ACHN (cell line): ENCODE data around the gene ACTL8.

Experiments
- DNase-seq: peaks from one replicate; pipeline ENCODE4 v3.0.0-alpha.2; 2015
- in situ Hi-C: cut with HindIII; loops from 2 replicates; pipeline ENCODE4 v1.10.0; 2017; ENCODE audit warnings: low sequenced_read_pairs, low pct_ligation_motif_present, low pct_unique_long_range_greater_than_20kb

Gene ACTL8

GRCh38 chr1:17763417-17763816 is 8.3 kb downstream of the ACTL8 start:
- no peak for DNase-seq
- in situ Hi-C loops: no loop called here

- in situ Hi-C loops: no loop called here
- DNase-seq: no peak
Measured at GRCh38 chr1:17763995-17764394, 8.9 kb downstream of the ACTL8 start.

GRCh38 chr1:17764591-17764990 is 9.5 kb downstream of the ACTL8 start:
- in situ Hi-C loops: no loop called here

GRCh38 chr1:17765444-17766411 is 10.6 kb downstream of the ACTL8 start:
- peak; percentile 42 for DNase-seq
- in situ Hi-C loops: no loop called here

More at GRCh38 chr1:17764591-17764990, 9.5 kb downstream of the ACTL8 start:
- no peak for DNase-seq

GRCh38 chr1:17768651-17769241 is 13.6 kb downstream of the ACTL8 start:
- DNase-seq: peak; percentile 10
- in situ Hi-C loops: no loop called here

- DNase-seq: no peak
- in situ Hi-C loops: no loop called here
Measured at GRCh38 chr1:17770983-17771382, 15.8 kb downstream of the ACTL8 start.

- in situ Hi-C loops: no loop called here
- DNase-seq: no peak
Measured at GRCh38 chr1:17772615-17773212, 17.6 kb downstream of the ACTL8 start.

GRCh38 chr1:17773591-17774326 is 18.6 kb downstream of the ACTL8 start:
- DNase-seq: no peak
- in situ Hi-C loops: no loop called here

GRCh38 chr1:17774452-17774851 is 19.3 kb downstream of the ACTL8 start:
- in situ Hi-C loops: no loop called here
- no peak for DNase-seq

- DNase-seq: no peak
- in situ Hi-C loops: no loop called here
Measured at GRCh38 chr1:17775796-17776195, 20.7 kb downstream of the ACTL8 start.

GRCh38 chr1:17776426-17776825 is 21.3 kb downstream of the ACTL8 start:
- in situ Hi-C loops: no loop called here

GRCh38 chr1:17777330-17777729 is 22.2 kb downstream of the ACTL8 start:
- DNase-seq: no peak
- in situ Hi-C loops: no loop called here

More at GRCh38 chr1:17776426-17776825, 21.3 kb downstream of the ACTL8 start:
- no peak for DNase-seq

GRCh38 chr1:17777818-17778217 is 22.7 kb downstream of the ACTL8 start:
- in situ Hi-C loops: no loop called here

GRCh38 chr1:17780916-17781315 is 25.8 kb downstream of the ACTL8 start:
- DNase-seq: no peak

More at GRCh38 chr1:17777818-17778217, 22.7 kb downstream of the ACTL8 start:
- no peak for DNase-seq

GRCh38 chr1:17789926-17790325 is 34.8 kb downstream of the ACTL8 start:
- in situ Hi-C loops: no loop called here
- no peak for DNase-seq

More at GRCh38 chr1:17780916-17781315, 25.8 kb downstream of the ACTL8 start:
- in situ Hi-C loops: no loop called here

- DNase-seq: no peak
- in situ Hi-C loops: no loop called here
Measured at GRCh38 chr1:17790383-17791054, 35.4 kb downstream of the ACTL8 start.

- in situ Hi-C loops: no loop called here
- DNase-seq: no peak
Measured at GRCh38 chr1:17791055-17791390, 35.9 kb downstream of the ACTL8 start.

GRCh38 chr1:17791480-17791879 is 36.3 kb downstream of the ACTL8 start:
- in situ Hi-C loops: no loop called here
- no peak for DNase-seq
